HepG2 (cell line): ENCODE measurements around the gene IRS1. TPM values are rescaled to one million over a fixed set of nuclear protein-coding genes. Genes with fewer than 3 reads are reported as not detected.
A peak's percentile ranks its signal among the peaks of the same experiment; 100 is the strongest.

Experiments used
- ATF7-NPFF ChIP-seq: sonication (generic); formaldehyde crosslinking; IDR thresholded peaks from 2 replicates; pipeline ENCODE4 v1.8.1; 2023; ENCODE audit warnings: mild to moderate bottlenecking, low read depth, missing genetic modification reagents, moderate library complexity
- BORCS8-MEF2B ChIP-seq: sonication (generic); formaldehyde crosslinking; IDR thresholded peaks from 2 replicates; pipeline ENCODE4 v1.8.0; 2022; ENCODE audit warnings: mild to moderate bottlenecking, missing genetic modification reagents
- FOXA1 ChIP-seq, 2 experiments: fragments of 450-650 bp in 1 of 2; sonication (generic) in 1 of 2; formaldehyde crosslinking in 1 of 2; IDR thresholded peaks; 2 replicates each; pipeline versions ENCODE4 v1.4.0 to v1.6.1; 2016 to 2020; ENCODE audit warnings: missing genetic modification reagents in 1 of 2
- HMG20B ChIP-seq: conservative IDR thresholded peaks from 2 replicates; pipeline ENCODE4 v1.6.1; 2016; ENCODE audit warnings: missing genetic modification reagents, missing compliant biosample characterization
- PHF20 ChIP-seq: sonication (generic); formaldehyde crosslinking; IDR thresholded peaks from 2 replicates; pipeline ENCODE4 v1.5.0; 2020; ENCODE audit warnings: mild to moderate bottlenecking, missing genetic modification reagents
- RNF2 ChIP-seq: fragments of 450-650 bp; conservative IDR thresholded peaks from 2 replicates; pipeline ENCODE4 v1.6.1; 2016; ENCODE audit warnings: low read depth
- SIN3A ChIP-seq: IDR thresholded peaks from 2 replicates; pipeline ENCODE4 v1.6.1; 2011; ENCODE audit warnings: low read depth, mild to moderate bottlenecking, control low read depth, low read length, borderline replicate concordance
- SMAD1 ChIP-seq: sonication (generic); formaldehyde crosslinking; IDR thresholded peaks from 2 replicates; pipeline ENCODE4 v1.4.0; 2020; ENCODE audit warnings: missing genetic modification reagents, low read depth, mild to moderate bottlenecking, borderline replicate concordance
- ZFP62 ChIP-seq: sonication (generic); formaldehyde crosslinking; IDR thresholded peaks from 2 replicates; pipeline ENCODE4 v1.4.0; 2020; ENCODE audit warnings: missing genetic modification reagents
- ZFP91 ChIP-seq: sonication (generic); formaldehyde crosslinking; IDR thresholded peaks from 2 replicates; pipeline ENCODE4 v1.9.0; 2022; ENCODE audit warnings: missing genetic modification reagents, mild to moderate bottlenecking, borderline replicate concordance
- ZNF318 ChIP-seq: sonication (generic); formaldehyde crosslinking; IDR thresholded peaks from 2 replicates; pipeline ENCODE4 v1.4.0; 2020; ENCODE audit warnings: mild to moderate bottlenecking, missing genetic modification reagents
- ZNF710 ChIP-seq: sonication (generic); formaldehyde crosslinking; IDR thresholded peaks from 2 replicates; pipeline ENCODE4 v1.5.0; 2020; ENCODE audit warnings: mild to moderate bottlenecking, missing genetic modification reagents, borderline replicate concordance
- polyA plus RNA-seq, 8 experiments: library from polyadenylated mRNA; depleted of rRNA in 3 of 8; stranded (reverse) in 7 of 8; unstranded in 1 of 8; fragments of >200 nt; fragmentation: Illumina TruSeq in 4 of 8; extraction: Trizol in 4 of 8; gene quantifications; 2 replicates each; pipeline versions ENCODE4 v1.2.1 to v1.2.3, GENCODE V29; 2011 to 2016; ENCODE audit warnings: low read depth in 4 of 8, missing spikeins in 1 of 8, mixed read lengths in 1 of 8; ENCODE audit not compliant: insufficient read depth in 1 of 8
- total RNA-seq, 5 experiments: library from RNA; depleted of rRNA; stranded (reverse); fragments of >200 nt; fragmentation: Illumina TruSeq; extraction: Trizol; gene quantifications; 2 replicates each; pipeline ENCODE4 v1.2.3, GENCODE V29; 2016; ENCODE audit warnings: low read depth in 1 of 5

The IRS1 gene
- total and polyA plus RNA-seq, 2 of the 13 experiments (the other 11 are each of a cell fraction or from before 2014, with no cell fraction given): 8.7 to 9.0 TPM

GRCh38 chr2:226835796-226836547 lies 36.4 kb upstream of the IRS1 start, which contains the start of gene RHBDD1 (continued):
- TF ChIP-seq BORCS8-MEF2B (CRISPR knock-in tag) (no peak; the same call in 1 of the 2 replicates), ZNF710 (peak; percentile 66; the same call in 1 of the 2 replicates), ZFP91 (CRISPR knock-in tag) (peak; percentile 98), HMG20B (CRISPR knock-in tag) (no peak), ZNF318 (CRISPR knock-in tag) (no peak; the same call in 1 of the 2 replicates), RNF2 (0 out of 2 replicates have a peak, but pooled peaks have one; percentile 23), SMAD1 (CRISPR knock-in tag) (no peak), PHF20 (CRISPR knock-in tag) (peak; percentile 52), FOXA1 (IDR thresholded peaks at IDR 0.05) (no peak), FOXA1 (CRISPR knock-in tag; IDR thresholded peaks at IDR 0.05) (no peak), ATF7-NPFF (CRISPR knock-in tag) (0 out of 2 replicates have a peak, but pooled peaks have one; percentile 21), SIN3A (0 out of 2 replicates have a peak, but pooled peaks have one; percentile 27), ZFP62 (no peak)
